ENCODE data around the gene OSBPL5.

GRCh38 chr11:3189196-3189843 is 24.2 kb upstream of the OSBPL5 start:
- TF ChIP-seq, protein P1, sequence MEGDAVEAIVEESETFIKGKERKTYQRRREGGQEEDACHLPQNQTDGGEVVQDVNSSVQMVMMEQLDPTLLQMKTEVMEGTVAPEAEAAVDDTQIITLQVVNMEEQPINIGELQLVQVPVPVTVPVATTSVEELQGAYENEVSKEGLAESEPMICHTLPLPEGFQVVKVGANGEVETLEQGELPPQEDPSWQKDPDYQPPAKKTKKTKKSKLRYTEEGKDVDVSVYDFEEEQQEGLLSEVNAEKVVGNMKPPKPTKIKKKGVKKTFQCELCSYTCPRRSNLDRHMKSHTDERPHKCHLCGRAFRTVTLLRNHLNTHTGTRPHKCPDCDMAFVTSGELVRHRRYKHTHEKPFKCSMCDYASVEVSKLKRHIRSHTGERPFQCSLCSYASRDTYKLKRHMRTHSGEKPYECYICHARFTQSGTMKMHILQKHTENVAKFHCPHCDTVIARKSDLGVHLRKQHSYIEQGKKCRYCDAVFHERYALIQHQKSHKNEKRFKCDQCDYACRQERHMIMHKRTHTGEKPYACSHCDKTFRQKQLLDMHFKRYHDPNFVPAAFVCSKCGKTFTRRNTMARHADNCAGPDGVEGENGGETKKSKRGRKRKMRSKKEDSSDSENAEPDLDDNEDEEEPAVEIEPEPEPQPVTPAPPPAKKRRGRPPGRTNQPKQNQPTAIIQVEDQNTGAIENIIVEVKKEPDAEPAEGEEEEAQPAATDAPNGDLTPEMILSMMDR (IDR thresholded peaks at IDR 0.05): no peak
- TF ChIP-seq EP300 (IDR thresholded peaks at IDR 0.05): no peak
